Kidney tubule cell (primary cell): ENCODE data around the gene PAQR4.
"Not testable (repeated sequence)": the region's sequence is repeated elsewhere in the genome, so short reads cannot be mapped to it uniquely, and the experiment has no call there.

Experiments used
- DNase-seq: peaks from one replicate; pipeline ENCODE4 v3.0.0-alpha.2; 2018; ENCODE audit warnings: low spot score

PAQR4 gene

DNA sequence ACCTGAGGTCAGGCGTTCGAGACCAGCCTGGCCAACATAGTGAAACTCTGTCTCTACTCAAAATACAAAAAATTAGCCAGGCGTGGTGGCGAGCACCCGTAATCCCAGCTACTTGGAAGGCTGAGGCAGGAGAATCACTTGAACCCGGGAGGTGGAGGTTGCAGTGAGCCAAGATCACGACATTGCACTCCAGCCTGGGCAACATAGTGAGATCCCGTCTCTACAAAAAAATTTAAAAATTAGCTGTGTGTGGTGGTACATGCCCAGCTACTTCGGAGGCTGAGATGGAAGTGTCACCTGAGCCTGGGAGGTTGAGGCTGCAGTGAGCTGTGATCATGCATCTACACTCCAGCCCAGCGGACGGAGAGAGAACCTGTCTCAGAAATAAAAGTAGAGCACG lies 25.4 kb upstream of the PAQR4 start:
- DNase-seq = not testable (repeated sequence)

DNA sequence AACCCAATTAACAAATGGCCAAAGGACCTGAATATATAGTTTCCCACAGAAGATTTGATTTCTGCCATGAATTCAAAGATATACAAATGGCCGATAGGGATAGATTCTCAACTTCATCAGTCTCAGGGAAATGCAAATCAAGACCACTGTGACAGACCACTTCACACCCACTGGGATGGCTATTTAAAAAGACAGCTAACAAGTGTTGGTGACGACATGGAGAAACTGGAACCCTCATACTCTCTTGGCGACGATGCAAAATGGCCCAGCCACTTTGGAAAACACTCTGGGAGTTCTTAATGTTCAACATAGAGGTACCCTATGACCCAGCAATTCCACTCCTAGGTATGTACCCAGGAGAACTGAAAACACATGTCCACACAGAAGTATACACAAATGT lies 22.5 kb upstream of the PAQR4 start:
- no peak for DNase-seq

DNA sequence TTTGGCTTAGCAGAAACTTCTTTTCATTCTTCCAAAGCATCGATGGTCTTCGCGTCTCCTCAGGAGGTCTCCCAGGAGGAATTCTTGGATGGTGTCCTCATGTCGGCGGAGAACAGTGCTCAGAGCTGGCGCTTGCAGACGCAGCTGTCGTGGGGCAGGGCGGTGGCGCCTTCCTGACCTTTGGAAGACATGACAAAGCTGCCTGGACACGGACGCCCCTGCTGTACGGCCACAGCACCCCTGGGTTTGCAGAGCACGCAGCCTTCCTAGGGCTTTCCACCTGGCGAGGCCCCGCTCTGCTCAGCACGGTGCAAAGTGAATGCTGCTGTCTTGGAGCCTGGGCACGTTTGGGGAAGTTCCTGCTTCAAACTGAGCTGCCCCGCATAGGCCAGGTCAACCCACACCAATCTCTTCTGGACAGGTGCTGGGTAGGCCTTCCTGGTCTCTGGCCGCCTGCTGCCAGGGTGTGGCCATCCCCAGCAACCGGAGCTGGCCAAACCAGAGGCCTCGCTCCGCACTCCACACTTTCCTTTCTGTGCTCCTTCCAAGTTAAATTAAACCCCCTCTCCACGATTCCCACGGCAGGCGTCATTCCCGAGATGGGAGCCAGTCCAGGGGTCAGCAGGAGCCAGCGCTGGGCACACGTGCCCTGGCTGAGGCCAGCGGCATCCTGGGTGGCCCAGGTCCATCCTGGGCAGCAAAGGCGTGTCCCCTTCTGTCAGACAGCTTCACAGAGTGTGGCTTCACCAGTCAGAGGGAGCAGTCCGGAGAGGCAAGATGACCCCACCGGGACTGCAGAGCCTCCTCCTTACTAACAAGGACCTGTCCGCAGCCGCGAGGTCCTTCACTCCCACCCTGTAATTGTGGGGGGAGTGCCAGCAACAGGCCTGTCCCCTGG lies 20.1 kb upstream of the PAQR4 start:
- DNase-seq = no peak

DNA sequence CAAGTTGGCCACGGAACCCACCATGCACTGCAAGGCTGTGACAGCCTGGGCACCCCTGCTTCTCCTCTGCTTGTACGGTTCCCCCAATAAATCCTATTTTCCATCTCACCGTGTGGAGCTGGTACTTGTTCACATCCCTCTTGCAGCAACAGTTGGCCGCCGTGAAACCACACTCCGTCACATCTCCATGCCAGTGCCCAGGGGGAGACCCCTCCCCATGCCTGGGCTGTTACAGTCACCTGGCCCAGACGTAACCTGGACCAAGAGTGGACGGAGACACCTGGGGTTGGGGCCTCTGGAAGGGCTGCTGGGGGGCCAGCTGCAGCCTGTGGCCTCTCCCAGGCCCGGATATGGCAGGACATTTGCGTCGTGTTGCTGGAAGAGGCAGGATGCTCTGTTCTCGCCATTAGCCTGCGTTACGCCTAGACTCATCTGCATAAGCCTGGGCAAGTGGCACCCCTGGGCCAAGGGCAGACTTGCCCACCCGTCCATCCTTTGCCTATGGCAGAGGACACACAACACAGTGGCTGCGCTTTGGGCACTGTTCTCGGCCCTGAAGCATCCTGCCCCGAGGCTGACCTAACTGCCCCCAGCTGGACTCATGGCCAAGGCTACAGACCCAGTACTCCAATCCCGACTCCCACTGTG lies 19.3 kb upstream of the PAQR4 start:
- no peak for DNase-seq

DNA sequence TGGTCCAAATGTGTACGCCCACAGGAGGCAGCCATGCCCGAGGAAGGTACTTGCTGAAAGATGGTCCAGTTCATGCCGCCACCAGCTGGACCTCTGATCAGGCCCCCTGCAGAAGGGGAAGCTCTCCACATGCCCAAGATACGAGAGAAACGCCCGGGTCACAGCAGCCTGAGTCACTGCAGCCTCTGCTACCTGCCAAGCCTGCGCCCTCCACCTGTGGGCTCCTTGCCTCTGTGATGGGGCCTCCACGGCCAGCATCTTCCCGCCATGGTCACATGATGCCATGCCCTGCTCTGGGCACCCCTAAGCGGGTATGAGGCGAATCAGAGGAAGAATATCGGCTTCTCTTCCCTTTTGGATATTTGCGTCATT lies 18.8 kb upstream of the PAQR4 start:
- DNase-seq = no peak

DNA sequence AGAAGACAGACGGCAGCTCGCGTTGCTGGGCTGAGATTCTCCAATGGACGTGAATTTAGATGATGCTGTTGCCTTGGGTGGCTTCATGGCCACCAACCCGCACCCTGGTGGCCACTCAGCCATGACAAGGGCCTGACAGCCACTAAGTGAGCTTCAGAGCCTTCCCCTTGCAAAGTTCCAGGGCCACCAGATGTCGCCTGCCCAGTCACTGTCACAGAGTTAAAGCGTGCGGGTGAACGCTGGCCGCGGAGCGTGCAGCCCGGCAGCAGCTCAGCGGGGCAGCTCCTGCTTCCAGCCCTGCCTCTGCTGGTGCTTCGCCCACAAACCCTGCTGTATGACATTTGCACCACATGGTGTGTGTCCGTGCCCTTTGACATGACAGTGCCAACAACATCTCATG lies 18.4 kb upstream of the PAQR4 start:
- DNase-seq = no peak

DNA sequence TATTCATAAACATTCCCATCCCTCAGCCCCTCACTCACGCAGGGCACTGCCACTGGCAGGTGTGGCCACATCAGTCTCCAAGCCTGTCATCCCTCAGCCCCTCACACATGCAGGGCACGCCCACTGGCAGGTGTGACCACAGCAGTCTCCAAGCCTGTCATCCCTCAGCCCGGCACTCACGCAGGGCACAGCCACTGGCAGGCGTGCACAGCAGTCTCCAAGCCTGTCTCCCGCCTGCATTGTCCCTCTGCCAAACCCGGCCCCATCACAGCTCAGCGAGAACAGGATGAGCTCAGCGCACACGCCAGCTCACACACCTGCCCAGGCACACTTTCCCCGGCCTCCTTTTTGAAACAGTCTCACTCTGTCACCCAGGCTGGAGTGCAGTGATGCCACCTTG lies 16.5 kb upstream of the PAQR4 start:
- no peak for DNase-seq

DNA sequence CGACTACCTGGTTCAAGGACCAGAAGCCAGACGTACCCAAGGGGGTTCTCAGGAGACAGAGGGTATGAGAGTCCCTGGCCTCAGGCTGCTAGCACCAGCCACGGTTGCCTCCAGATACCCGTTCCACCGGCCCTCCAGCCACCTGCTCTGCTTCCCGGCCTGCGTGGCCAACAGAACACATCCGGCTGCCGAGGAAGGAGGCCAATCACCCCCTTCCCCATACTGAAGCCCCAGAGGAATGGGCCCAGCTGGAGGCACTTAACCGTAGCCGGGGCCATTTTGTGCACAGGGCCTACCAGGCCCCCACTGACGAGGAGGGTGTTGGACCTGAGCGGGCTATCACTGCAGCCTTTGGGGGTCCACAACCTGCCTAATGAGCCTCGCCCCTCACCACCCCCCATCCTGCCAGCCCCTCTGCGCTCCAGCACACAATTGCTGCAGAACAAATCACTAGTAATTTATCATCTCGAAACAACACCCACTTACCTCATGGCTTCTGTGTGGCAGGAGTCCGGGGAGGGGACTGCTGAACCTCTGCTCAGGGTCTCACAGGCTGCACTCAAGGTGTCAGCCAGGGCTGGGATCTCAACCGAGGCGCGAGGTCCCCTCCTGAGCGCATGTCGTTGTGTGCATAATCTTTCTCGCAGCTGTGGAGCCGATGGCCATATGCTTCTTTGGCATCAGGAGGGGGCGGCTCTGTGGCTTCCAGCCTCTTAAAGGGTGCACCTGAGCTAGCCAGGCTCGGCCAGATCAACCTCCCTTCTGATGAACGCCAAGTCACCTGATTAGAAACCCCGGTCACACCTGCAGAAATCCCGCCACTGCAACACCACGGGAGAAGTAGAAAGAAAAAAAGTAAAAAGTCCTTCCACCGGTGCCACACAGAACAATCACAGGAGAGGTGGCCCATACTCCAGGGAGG lies 15.2 kb upstream of the PAQR4 start:
- DNase-seq = no peak

DNA sequence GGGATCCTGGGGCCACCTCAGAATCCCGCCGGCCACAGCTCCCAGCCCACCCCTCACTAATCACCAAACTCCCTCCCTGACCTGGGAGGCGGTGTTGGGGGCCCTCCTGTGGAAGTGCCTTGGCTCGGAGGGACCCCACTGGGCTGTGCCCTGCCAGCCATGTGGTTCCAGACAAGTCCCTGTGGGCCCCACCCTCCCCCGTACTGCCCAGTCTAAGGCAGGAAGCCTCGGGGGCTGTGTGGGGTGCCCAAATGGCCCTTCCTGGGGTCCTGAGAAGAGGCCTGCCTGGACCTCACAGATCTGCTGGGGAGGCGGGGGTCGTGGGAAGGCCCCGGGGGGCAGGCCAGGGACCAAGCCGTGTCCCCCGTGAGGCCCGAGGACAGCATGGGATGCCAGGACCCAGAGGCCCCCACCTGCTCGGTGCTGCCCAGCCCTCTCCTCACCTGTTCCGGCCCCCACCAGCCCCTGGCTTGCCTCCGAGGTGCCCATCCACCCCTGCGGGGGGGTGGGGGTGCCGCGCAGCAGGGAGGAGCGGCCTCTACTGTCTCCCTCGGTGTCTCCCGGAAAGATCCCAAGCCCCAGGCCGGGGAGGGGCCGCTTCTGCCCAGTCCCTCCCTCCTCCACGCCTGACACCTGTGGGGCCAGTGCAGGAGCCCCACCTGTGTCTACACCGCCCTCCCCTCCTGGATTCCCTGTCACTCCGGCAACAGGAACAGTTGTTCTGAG lies 14.3 kb upstream of the PAQR4 start:
- no peak for DNase-seq

DNA sequence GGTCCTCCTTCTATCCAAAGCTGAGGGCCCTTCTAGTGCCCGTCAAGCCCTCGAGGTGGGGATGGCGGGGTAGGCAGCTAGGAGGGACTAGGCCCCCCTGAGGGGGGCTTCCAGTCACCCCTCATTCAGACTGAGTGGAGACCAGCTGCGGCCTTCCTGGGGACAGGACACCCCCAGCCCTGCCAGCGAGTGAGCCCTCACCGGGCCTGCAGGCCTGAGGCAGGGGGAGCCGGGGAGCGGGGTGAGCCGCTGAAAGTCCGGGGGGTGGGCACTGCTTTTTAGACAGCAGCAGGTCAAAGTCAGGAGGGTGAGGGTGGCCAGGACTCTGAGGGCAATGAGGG lies 13.7 kb upstream of the PAQR4 start:
- DNase-seq = no peak

DNA sequence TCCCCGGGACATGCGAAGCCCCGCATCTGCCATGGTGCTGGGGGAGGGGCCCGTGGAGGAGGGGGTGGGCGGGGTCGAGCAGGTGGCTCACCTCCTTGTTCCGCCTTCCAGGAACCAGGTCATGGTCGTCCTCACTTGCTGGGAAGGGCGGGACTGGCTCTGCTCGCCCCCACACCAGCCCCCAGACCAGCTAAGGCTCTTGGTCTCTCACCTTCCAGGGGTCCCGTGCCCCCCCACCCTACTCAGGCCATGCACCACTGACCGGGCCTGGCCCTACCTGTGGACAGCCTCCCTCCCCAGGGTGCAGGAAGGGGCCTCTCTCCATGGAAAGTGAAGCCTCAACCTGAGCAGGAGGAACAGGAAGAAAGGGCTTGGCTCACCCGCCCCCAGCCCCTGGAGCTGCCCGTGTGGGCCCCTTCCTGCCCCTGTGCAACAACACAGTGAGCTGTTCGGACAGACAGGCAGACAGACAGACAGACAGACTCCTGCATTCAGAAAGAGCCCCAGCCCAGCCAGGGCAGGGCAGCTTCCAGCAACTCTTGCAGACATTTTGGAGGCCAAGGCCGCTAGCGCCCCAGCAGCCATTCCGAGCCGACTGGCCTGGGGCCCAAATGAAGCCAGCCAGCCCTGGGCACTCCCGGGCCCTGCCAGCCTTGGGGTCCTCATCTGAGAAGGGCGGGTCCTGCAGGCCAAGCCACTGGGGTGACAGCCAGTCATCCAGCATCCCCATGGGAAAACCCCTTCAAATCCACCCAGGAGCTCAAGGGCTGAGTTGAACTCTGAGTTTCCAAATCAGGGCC lies 13.2 kb upstream of the PAQR4 start:
- DNase-seq = no peak

DNA sequence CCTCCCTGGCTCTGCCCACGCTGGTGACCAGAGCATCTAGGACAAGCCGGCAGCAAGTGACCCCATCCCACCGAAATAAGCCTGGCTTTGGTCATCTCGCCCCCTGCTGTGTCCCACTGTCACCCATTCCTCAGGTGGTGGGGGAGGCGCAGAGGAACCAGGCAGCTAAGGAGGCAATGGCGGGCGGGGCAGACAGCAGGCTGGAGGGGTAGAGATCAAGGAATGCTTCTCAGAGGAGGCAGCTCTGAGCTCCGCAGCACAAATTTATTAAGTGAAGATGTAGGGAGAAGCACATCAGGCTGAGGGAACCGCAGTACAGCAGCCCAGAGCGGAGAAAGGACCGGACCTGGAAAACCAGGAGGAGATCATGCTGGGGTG lies 12.6 kb upstream of the PAQR4 start:
- DNase-seq = no peak

DNA sequence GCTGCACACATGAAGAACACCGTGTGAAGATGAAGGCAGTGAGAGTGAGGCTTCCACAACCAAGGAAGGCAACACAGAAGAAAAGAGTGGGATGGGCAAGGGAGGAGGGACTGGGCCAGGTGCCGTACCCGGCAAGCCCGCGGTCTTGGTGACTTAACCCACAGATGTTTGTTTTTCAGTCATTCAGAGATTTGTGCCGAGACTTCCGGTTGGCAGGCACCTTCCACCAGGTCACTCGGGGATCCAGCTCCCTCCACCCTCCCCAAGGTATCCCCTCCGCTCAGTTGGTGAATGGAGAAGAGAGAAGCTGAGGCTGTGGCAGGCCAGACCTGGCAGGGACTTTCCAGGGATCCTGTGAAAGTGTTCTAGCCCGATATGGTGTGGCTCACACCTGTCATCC lies 9.9 kb upstream of the PAQR4 start:
- no peak for DNase-seq

DNA sequence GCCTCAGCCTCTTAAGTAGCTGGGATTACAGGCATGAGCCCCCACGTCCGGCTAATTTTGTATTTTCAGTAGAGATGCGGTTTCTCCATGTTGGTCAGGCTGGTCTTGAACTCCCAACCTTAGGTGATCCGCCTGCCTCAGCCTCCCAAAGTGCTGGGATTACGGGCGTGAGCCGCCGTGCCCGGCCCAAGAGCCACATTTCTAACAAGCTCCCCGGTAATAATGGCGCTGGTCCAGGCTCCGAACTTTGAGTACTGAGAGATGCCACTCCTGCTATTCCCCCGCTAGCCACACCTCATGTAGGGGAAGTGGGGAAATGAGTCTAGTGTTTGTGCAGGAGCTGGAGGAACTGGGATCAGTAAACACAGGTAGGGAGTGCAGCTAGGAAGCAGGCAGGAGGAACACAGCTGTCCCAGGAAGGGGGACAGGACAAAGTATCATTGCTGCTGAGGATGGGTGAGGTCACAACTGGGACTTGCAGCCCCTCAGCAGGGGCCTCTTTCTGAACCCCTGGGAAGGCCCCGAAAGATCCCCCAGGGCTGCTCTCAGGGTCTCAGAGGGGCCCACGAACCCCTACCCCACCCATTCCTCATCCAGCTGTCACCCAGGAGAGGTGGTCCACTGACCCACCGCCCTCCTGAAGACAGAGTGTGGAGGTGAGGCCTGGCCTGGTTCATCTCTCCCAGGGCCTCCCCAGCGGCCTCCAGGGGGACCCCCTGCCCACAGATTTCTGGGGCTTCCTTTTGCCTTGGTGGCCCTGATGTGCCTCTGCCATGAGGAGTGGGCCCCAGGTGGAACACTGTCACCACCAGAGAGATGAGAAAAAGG lies 8.8 kb upstream of the PAQR4 start:
- no peak for DNase-seq

DNA sequence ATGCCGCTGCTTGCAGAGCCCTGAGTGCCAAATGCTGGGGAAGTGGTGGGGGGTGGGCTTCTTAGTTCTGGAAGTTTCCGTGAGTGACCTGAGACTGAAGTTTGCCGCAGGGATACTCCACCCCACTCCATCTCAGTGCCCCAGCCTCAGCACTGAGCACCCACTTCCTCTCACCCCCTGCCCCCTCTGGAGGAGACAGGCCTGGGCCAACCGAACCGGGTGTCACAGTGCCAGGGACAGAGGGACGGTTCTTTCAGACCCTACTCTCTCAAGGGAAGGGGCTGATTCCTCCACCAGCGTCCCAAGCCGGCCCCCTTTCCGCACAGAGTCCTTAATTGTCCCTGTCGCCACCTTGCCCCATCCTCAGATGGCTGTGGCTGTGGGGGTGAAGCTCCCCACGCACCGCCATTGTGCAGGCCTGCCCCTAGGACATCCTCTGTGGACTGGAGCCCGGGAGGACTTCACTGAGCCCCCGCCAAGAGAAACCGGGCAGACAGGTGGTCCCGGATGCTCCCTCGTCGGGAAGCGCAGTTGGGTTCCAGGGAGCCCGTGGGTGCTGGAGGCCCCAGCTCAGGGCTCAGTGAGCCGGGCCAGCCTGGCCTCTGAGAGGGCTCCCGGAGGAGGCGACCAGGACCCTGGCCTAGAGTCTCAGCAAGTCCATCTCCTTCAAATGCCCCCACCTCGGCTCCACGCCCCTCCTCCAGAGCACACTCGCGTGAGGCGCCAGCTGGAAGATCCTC lies 6.6 kb upstream of the PAQR4 start:
- no peak for DNase-seq

DNA sequence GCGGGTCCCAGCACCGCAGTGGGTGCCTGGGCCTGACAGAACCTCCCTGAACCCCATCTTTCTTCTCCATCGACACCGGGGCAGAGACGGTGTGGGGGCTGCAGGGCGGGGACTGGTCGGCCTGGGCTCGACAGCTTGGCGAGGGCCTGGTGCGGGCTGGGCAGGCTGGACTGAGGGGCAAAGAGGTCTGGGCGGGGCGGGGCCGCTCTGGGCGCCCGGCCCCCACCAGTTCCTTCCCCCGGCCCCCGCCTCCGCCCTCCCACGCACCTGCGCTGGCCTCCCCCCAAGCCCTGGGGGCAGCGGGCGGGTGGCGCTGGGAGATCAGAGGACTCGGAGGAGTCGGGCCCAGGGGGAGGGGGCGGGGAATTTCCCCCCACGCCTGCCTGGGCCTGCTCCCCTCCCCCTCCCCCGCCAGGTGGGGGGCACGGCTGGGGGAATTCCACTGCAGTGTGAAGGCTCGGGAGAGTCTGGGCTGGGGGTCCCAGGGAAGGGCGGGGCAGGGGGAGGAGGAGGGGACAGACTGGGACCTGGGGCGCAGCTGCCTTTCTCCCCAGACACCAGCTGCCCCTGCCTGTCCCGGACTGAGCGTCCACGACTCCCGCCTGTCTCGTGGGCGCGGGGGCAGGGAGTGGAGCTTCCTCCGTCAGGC lies 6.0 kb upstream of the PAQR4 start:
- no peak for DNase-seq

DNA sequence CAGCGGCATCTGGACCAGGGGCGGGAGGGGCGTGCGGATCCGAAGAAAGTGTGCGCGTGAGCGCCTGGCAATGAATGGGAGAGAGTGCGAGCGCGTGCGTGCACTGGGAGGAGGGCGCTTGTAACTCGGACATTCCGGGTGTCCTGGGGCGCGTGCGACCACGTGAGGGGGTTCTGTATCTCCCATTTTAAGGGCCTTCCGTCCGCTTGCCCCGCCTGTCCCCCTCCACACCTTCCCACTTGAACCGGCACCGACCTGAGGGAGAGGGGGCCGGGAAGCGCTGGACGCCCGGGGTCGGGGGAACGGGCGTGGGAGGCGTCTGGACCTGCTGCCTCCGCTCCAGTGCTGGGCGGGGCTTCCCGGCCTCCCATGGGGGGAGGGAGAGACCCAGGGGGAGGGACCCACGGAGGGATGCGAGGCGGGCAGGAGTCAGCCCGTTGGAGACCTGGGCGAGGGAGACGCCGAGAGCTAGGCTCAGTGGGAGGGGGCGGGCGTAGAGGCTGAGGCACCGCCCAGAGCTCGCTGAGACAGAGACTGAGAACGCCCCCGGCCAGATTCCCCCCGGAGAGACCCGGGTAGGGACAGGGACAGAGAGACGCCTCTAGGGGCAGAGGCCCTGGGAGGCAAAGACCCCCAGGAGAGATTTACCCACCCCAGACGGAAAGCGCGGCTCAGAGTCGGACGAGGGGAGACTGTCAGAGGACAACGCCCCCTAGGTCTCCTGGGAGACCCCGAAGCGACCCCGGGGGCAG lies 5.2 kb upstream of the PAQR4 start, which contains the start of gene KREMEN2:
TSS of gene KREMEN2 (plus strand) at position 553 of the 752 bp plus-strand sequence. CDS start 246 bp downstream, outside the sequence.
- peak; percentile 50 for DNase-seq
